Activated CD4-positive, CD25-positive, alpha-beta regulatory T cell treated with anti-CD3 and anti-CD28 coated beads, Interleukin-2, amount 50 U/mL, for 72 hours (primary cell): ENCODE data around the gene C10orf90.

Source experiments
- DNase-seq: peaks from one replicate; pipeline ENCODE4 v3.0.0; 2021

Gene C10orf90

DNA sequence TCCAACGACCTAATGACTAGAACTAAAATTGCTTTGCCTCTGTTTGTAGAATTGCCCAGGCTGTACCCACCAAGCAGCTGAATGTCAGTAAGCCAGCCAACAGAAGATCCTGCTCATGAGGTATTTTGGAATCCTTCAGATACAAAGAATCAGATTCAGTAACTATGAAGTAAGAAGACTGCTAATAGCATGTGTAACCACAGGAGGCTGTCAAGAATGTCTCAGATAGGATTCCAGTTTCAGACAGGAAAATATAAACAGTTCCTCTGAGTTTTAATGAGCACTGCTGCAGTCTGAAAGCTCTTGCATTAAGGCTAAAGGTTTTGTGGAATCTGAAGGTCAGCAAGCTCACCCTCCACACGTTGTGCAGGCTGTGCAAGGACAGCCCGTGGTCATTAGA is 169.6 kb downstream of the C10orf90 start:
- DNase-seq = no peak

DNA sequence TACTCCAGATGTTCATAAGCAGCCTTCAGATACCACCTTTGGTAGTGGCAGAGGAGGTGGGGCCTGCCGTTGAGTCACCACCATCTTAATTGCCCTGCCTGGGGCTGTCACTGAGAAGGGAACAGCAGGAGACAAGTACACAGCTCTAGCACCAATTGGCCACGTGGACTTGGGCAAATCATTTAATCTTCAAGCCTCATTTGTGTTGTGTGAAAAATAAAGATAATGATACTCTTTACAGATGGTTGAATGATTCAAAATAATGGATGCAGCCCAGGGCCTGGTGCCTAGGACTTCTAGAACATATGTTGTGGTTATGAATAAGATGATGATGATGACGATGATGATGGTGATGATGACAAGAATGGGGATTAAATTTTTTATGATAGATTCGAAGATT is 170.3 kb downstream of the C10orf90 start:
- DNase-seq = no peak

DNA sequence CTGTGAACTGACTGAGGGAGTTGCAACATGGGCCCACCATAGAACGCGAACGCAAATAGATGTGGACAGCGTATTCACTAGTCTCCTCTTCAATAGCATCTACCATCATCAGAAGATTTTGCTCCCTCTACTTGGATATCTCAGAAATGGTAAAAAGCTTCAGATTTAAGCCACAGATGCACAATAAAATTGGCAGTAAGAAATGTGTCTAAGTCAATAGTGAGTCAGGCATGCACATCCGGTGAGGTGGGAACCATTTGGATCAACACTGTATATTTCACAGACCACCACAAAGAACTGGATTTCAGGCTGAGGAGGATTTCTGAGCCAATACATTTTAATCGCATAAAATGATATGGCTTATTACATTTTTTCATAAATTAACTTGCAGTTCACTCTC is 170.7 kb downstream of the C10orf90 start:
- DNase-seq = no peak

DNA sequence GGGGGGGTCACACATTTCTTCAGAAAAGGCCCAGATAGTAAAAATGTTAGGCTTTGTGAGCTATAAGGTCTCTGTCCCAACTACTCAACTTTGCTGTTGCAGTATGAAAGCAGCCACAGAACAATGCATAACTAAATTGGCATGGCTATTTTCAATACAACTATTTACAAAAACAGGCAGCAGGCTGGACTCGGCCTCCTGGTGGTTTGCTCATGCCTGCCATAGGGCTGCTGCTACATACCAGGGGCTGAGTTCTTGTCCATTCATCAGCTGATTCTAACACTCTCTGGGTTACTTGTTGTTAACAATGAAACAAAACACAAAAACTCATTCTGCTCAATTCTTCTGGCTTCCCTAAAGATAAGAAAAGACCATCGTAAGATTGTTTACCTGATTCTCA is 172.8 kb downstream of the C10orf90 start:
- no peak for DNase-seq

DNA sequence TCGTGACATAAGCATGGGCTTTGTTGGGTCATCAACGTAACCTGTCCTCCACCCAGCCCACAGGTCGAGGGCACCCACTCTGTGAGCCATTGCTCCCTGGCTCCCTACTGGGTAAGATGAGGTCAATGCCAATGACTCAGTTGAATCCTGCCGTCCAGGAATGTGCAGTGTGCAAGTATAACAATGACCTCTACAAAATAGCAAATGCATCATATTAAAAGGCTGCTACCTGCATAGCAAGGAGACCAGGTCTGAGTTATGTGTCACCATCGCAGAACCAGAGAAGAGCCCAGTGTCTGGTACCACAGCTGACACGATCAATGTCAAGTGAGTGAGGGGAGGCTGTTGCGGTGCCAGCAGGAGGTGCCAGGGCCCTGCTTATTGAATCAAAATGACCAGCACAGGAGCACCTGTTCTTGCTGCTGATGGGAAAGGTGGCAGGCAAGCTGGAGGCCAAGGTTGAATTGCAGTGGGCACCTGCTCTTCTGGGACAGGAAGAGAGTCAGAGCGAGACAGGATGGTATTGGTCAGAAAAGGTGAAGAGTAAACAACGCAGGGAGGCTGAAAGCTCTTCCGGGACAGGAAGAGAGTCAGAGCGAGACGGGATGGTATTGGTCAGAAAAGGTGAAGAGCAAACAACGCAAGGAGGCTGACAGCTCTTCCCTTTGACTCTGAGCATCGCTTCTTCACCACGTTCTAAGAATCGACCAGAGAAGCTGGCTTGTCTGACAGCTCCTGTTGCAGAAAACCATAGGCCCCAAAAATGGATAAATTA is 173.5 kb downstream of the C10orf90 start:
- DNase-seq = no peak

DNA sequence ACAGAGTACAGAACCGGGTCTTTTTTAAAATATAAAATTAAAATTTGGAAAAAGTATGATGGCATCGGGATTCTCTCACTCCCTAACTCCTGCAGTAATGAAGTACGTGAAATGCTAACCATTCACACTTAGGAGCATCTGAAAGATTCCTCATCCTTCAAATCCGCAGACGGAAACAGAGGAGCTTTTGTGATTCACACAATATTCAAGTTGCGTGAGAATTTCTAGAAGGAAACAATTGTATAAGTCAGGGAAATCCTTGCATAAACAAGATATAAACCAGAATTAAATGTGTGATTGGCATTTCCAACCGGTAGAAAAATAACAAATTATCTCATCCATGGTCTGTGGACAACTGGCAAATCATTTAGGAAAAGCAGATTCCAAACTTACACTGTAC is 179.0 kb downstream of the C10orf90 start:
- DNase-seq = no peak

DNA sequence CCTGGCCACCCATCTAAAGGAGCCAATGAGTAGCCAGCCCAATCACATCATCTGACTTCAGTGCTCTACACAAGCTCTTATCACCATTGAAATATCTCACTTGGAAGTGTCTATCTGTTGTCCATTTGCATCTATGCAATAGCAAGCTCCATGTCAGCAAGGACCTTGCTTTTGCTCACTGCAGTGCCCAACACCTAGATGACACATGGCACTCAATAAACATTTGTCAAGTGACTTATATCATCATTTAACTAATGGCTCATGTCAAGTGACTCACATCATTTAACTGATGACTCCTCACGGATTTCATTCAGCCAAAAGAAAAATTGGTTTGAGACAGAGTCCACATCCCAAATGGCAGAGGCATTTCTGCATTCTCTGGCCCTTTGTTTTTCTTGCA is 189.3 kb downstream of the C10orf90 start:
- no peak for DNase-seq

DNA sequence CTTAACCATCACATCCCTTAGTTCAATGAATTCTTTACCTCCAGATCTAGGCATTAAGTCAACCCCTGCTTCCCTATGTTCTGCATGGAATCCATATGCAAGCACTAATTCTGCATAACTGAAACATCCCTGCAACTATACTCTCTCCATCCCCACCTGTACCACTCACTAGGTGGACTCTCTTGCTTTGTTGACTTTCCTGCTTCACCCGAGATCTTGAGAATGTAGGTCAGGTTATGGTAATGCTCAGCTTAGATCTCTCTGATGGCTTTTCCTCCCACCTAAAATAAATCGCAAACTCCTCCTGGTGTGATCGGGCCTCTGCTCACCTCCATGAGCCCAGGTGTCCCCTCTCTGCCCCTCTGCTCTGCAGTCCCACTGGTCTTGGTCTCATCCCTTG is 189.8 kb downstream of the C10orf90 start:
- no peak for DNase-seq

DNA sequence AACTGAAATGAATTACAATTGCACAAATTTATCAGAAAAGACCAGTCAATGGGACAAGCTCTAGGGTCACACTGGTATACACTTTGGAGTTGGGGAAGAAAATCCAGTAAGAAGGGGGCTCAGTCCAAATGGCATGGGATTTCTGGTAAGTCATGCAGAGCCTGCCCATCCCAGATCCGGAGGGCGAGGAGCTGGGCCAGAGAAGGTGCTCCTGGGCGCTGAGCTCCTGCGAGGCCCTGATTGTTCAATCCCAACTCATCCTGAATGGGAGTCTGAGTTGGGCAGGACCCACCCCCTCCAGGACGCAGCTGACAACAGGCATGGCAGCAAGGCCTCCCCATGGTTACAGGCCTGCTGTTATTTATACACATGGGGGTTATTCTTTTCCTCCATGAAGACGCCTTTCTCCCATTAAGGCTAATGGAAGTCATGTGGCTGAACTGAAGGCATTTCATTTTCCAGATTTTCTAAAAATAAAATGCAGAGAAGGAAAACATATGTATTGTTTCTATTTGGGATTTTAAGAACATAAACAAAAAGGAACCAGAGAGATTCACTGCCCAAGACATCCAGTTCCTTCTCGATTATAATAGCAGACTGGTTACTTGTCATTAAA is 191.1 kb downstream of the C10orf90 start:
- no peak for DNase-seq

DNA sequence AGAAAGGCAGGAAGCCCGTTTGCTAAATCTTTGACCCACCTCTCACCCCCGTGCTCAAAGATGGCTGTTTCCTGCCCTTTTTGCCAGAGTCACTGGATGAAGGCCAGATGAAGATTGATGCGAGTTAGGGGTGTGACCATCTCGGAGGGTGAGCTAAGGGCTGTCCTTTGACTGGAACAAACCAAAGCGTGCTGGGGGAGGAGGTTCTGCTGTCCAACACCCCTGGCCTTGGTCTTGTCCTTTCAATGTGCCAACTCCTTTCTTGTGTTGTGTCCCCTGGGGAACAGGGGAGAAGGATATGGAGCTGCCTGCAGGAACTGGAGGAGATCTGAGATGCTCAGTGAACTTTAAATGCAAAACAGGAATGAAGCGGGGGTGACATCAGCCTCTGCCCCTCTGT is 191.9 kb downstream of the C10orf90 start:
- DNase-seq = no peak

DNA sequence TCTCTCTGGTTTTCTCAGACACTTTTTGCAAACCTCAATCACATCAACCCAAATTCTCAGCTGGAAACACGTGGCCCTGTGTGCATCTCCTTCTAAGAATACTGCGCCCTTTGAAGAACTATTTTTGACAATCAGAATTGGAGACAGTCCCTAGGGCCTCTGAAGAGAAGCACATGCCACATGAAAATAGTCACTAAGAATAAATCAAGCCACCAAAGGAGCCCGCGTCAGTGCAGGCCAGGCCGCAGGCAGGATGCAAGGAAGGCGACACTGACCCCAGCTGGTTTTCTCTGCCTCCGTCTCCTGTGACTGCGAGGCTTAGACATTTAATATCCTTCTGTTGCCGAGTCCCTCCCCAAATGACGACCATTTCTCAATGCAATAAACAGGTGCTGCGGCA is 194.2 kb downstream of the C10orf90 start:
- no peak for DNase-seq

DNA sequence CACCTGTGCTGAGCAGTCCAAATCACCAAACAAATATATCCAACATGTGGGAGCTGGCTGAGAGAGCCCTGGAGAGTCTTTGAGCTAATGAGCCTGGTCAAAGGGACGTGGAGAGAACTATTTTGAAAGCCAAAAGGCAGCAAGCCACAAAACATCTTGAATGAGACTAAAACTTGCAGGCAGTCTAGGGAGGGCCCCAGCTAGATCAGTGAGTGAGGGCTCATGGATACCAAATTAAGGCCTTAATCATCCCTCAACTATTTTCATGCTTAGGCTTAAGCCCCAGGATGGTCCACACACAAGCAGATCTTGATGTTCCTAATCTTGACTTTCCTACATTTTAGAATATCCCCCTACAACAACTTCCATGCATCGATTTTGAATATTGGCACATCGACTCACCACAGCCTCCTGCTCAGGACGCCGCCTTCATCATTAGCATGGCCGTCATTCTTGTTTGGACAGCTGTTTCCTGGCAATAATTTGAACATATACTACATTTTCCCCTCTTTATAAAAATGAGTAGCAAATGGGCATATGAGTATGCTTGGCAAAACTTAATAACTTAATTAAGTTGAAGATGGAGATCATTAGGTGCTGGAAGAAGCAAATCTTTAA is 195.3 kb downstream of the C10orf90 start:
- no peak for DNase-seq

DNA sequence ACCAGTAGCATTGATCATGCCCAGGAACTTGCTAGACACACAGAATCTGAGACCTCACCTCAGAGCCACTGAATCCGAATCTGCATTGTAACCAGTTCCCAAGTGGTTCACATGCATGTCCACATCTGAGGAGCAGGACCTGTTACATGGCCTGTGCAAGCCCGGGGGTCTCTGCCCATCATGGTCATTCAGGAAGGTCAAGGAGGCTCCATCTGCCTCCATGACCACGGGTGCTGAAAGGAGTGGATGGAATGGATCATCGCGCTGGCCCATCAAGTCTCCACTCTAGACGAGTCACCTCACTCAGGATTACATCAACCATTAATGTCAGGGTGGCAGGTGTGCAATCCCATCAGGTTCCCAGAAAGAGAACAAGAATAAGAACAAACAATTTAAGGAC is 196.5 kb downstream of the C10orf90 start:
- no peak for DNase-seq

DNA sequence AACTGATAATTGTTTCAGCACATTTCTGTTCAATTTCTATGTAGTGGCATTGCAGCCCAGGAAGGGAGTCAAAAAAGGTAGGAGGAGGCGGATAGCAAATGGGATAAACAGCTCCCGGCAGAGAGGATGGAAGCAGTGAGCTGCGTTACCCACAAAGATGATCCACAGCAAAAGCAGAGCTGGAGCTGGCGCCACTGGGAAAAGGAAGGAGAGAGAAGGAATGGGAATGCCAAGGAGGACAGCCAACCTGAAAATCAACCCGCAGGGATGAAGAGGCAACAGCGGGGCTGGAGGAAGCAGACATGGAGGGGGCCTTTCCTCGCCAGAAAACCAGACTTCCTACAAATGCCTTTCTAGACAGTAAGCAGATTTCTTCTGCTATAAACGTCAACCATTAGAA is 199.5 kb downstream of the C10orf90 start:
- no peak for DNase-seq

DNA sequence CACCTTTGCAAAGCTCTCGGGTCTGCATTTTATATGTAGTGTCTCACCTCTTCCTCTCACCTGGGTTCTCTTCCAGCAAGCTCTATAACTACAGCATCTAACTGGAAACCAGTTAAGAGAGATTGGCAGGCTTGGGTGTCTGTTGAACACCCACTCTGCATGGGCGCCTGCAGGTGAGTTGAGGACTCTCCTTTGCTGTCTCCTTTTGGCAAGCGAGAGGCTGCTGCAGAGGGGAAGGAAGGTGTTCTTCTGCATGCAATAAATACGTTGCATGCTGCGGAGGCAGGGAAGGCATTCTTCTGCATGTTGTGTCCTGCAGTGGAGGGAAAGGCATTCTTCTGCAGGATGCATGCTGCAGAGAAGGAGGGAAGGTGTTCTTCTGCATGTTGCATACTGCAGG is 200.8 kb downstream of the C10orf90 start:
- no peak for DNase-seq

DNA sequence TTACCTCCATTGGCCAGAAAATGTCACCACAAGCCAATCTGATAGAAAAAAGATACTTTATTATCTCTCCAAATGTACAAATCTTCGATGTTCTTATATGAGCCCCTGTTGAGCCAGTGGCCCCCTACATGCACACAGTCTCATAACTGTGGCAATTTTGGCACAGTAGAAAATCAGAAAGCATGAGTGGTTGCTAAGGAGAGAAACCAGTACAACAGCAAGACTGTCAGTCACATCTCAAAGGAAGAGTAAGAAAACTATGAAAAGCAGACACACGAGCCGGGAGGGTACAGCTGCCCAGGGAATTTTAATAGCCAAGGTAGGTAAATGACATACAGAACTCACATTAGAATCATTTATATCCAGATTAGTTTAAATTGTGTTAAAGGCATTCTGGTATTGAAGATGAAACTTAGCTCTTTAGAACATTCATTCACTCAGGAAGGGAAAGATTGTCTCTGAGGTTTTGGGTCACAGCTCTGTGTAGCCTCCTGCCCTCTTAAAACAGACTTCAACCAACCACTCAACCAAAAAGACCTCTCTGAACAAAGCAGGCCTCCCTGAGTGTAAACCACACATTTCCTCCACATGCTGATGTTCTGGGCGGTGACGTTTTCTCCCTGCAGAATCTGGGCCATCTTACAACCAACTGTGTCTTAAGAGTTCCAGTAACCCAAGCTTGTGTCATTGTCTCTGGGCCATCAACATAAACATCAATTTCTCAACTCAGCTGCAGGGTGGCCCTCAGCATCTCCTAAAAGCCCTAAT is 201.4 kb downstream of the C10orf90 start:
- DNase-seq = no peak

DNA sequence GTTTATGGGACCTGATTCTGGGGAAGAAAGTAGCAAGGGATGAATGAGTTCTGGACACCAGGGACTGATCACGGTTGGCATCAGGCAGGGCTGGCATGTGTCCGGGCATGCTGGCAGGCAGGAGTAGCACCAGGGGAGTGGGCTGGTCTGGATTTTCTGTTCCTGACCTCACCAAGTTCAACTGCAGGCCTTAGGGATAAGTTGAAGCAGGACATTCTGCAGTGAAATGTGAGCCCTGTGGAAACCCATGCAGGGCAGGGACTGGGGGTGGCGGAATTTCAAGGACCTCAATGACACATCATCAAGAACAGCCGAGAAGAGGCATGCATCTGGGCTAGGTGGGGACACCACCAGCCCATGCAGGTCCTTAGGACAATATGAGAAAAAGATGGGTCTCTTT is 202.0 kb downstream of the C10orf90 start:
- DNase-seq = no peak

DNA sequence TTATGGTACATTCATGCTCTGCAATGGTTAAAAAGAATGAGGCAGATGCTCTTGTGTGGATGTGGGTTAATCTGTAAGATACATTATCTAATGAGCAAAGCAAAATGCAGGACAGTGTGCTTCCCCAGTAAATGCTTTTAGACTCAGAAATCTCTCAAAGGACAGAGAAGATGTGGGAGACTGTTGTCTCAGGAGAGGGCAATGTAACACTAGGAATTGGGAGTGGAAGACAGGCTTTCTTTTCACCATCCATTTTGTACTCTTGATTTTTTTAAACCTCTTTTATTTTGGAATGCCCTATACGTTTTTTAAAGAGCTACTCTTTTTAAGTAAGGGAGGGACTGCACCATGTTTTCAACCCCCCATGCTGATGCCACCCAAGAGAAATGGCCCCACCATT is 204.7 kb downstream of the C10orf90 start:
- DNase-seq = no peak

DNA sequence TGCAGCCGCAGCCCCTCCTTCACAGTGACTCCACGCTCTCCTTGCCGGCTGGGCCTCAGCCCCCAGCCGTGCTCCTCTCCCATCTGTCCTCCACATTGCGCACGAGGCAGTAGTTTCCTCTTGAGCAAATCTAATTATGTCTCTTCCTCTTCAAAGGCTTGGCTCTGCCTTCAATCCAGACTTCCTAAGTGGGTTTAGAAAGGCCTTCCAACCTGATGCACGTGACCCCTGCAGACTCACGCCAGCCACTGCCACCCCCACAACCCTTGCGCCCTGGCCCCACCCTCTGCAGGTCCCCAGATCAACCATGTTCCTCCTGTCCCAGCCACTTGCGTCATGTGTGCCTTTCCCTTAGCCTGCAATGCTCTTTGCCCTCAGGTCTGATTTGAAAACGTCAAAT is 207.2 kb downstream of the C10orf90 start:
- DNase-seq = no peak

DNA sequence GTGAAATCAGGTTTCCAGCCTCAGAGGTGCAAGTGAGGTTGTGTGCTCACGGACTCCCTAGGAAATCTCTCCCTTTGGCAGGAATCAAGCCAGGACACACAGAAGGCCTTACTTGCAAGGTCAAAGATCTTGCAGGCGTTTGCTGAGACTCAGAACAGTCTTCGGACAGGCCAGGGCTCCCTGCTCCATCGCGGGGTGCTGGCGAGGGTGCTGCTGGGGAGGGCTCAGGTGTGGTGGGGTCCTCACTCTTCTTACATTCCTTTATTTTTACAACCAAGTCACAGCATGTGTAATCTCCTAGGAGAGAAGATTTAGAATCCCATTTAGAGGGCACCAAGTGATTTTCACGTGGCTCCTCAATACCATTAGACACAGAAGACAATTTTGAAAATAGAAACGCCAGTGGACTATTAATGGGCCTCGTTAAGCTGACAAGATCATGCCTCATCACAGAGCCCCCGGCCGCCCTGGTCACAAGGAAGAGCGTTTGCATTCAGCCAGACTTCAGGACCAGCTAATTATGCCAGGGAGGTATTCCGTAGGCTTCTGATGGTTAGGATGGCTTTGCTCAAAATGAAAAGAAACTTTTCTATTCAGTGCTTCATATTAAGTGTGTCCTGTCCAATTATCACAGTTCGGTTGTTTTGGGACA is 209.1 kb downstream of the C10orf90 start:
- no peak for DNase-seq

DNA sequence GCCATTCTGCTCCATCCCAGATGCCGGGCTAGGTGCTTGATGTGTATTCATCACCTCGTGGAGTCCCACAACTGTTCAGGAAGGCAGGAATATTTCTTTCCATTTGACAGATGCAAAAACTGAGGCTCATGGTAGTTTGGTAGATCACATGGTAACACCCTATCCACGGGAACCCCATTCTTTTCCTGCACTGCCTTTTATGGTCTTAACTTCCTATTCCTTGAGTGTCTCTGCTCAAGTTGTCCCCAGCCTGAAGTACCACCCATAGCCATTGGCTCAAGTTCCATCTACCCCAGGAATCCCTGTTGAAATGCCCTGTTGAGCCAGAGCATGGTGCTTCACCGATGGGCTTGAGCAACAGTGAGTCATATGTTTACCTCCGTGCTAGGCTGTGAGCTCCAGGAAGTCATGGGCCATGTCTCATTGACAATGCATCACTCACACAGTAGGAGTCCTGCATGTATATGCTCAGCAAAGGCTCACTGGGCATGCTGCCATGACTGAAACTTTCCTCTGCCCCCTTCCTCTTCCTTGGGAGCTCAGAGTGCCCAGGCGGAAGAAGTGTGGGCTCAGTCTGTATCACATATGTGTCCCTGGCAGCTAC is 210.5 kb downstream of the C10orf90 start:
- no peak for DNase-seq

DNA sequence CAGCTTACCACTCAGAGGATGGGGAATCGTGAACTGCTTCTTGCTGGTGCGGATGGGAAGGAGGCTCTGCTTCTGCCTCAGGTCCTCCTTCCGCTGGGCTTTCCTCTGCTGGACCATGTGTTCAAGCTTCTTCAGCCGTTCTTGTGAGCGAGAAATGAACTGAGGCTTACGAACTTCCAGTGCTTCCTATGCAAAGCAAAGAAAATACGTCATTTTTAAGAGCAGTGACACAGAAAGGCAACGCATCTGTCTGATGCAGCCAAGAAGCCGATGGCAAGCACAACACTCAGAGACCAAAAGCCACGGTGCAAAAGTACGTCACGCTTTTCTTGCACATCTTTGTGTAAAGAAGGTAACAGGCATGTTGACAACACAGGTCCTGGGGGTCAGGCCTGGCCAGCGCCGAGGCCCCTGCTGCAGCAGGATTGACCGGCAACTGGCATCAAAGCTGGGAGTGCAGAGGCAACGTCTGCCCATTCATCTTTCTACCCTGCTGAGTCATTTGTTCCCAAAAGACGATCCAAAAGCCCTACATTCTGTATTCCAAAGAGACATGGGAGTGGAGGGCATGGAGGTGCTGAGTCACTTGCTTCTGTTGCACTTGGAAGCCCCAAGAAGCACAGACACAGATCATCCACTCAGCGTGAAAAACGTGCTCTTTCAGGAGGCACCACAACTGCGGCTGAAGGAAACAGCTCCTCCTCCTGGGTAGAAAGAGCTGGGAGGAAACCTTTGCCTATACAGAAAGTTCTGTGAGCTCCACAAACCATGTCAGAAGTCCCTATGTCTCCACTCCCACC is 211.3 kb downstream of the C10orf90 start:
- DNase-seq = no peak
